CD4-positive, alpha-beta T cell (primary cell): Measurements from ENCODE around the gene ARID1B. TPM values are rescaled to one million over a fixed set of nuclear protein-coding genes. Genes with fewer than 3 reads are reported as not detected.
A peak's percentile ranks its signal among the peaks of the same experiment; 100 is the strongest.

Source experiments
- ATAC-seq: fragments of 200-7000 bp; cut with Tn5 transposase; one replicate; pipeline ENCODE4 v1.10.0; 2022; ENCODE audit warnings: mild to moderate bottlenecking; ENCODE audit not compliant: poor library complexity
- CTCF ChIA-PET: fragments of 350-600 bp; sonication (Branson Sonifier 250); formaldehyde crosslinking; loops from one replicate; lab custom pipeline; 2021; ENCODE audit warnings: antibody characterized with exemption, inconsistent platforms; lab: Charles Lee
- POLR2A ChIA-PET: fragments of 350-600 bp; sonication (Branson Sonifier 250); formaldehyde crosslinking; loops from one replicate; lab custom pipeline; 2021; ENCODE audit warnings: antibody characterized with exemption, inconsistent platforms; lab: Charles Lee
- DNase-seq, 14 experiments: peaks; one replicate each; pipeline ENCODE4 v3.0.0-alpha.2; 2013 to 2020; ENCODE audit warnings: mixed read lengths in 2 of 14
- H3K27ac ChIP-seq, 2 donors: one replicate each; pipeline versions ENCODE4 v1.5.1 to v1.7.0; 2013; ENCODE audit warnings: low read length in 2 of 2, low read depth in 1 of 2, mild to moderate bottlenecking in 1 of 2
- H3K27me3 ChIP-seq, 2 experiments: 1 replicate in 1 of 2; 2 replicates in 1 of 2; pipeline versions ENCODE4 v1.6.1 to v1.7.0; 2013; ENCODE audit warnings: low read length in 2 of 2, control low read depth in 1 of 2, mild to moderate bottlenecking in 1 of 2, moderate library complexity in 1 of 2; ENCODE audit not compliant: insufficient read depth in 2 of 2, control insufficient read depth in 1 of 2
- H3K36me3 ChIP-seq: one replicate; pipeline ENCODE4 v1.6.1; 2013; ENCODE audit warnings: low read length, control low read depth; ENCODE audit not compliant: insufficient read depth
- H3K4me1 ChIP-seq: one replicate; pipeline ENCODE4 v1.6.1; 2013; ENCODE audit warnings: low read length, control low read depth; ENCODE audit not compliant: insufficient read depth
- H3K4me3 ChIP-seq: one replicate; pipeline ENCODE4 v1.5.1; 2013; ENCODE audit warnings: mild to moderate bottlenecking, low read length, moderate library complexity
- H3K9me3 ChIP-seq, 2 experiments: 1 replicate in 1 of 2; 2 replicates in 1 of 2; pipeline versions ENCODE4 v1.6.1 to v1.7.0; 2013; ENCODE audit warnings: low read length in 2 of 2, mild to moderate bottlenecking in 2 of 2, control low read depth in 1 of 2, moderate library complexity in 1 of 2; ENCODE audit not compliant: control insufficient read depth in 1 of 2, insufficient read depth in 1 of 2
- H3K27ac Mint-ChIP-seq: one replicate; pipeline ENCODE4 v1.8.0; 2020; ENCODE audit warnings: mixed read lengths
- H3K27me3 Mint-ChIP-seq: one replicate; pipeline ENCODE4 v1.8.0; 2021; ENCODE audit warnings: mixed read lengths
- H3K36me3 Mint-ChIP-seq: one replicate; pipeline ENCODE4 v1.8.0; 2021; ENCODE audit warnings: low read depth, mixed read lengths
- H3K4me1 Mint-ChIP-seq: one replicate; pipeline ENCODE4 v1.8.0; 2021; ENCODE audit warnings: low read depth, mixed read lengths
- H3K4me3 Mint-ChIP-seq: one replicate; pipeline ENCODE4 v1.8.0; 2020; ENCODE audit warnings: mild to moderate bottlenecking, mixed read lengths
- H3K9me3 Mint-ChIP-seq: one replicate; pipeline ENCODE4 v1.8.0; 2020; ENCODE audit warnings: mixed read lengths
- CTCF ChIP-seq: fragments of 200-600 bp; IDR thresholded peaks from one replicate; pipeline ENCODE4 v1.8.0; 2022; ENCODE audit warnings: antibody characterized with exemption, mild to moderate bottlenecking
- intact Hi-C, 2 experiments: fragments of 100-400 bp; cut with DNase I in 1 of 2; cut with micrococcal nuclease in 1 of 2; formaldehyde crosslinking; loops; one replicate each; pipeline versions ENCODE4 v1.15.1 to v1.9.0; 2023 to 2025; cut with DNase I, micrococcal nuclease
- total RNA-seq, 174 experiments: library from RNA in 2 of 174; stranded (reverse) in 2 of 174; gene quantifications; one replicate each; pipeline ENCODE4 v1.2.3 and lab custom pipeline; 2021 to 2026

ARID1B gene
- total RNA-seq, 2 experiments from 2014 or later = 120 to 125 TPM

- Histone ChIP-seq H3K36me3 (no peaks in the 10 kb centered on the region), H3K4me1 (peaks cover 49% of the 10 kb centered on the region), H3K9me3 (peaks cover 0 to 4% of the 10 kb centered on the region in 2 experiments), H3K27ac (no peak overlapping the region), H3K4me3 (no peak overlapping the region), H3K27me3 (no peaks in the 10 kb centered on the region)
- no peak for TF ChIP-seq CTCF
- CTCF ChIA-PET = no interaction called here
- Mint-ChIP-seq H3K36me3 (no peaks in the 10 kb centered on the region), H3K27me3 (no peaks in the 10 kb centered on the region), H3K4me1 (peaks cover 44% of the 10 kb centered on the region), H3K4me3 (peak overlapping the region; percentile 88), H3K9me3 (no peaks in the 10 kb centered on the region), H3K27ac (peak overlapping the region; percentile 28)
- POLR2A ChIA-PET = interaction anchor here (2.7 kb wide), 1 partner anchor 14 kb away, joined by 9 read pairs; no protein-coding TSS in a partner anchor
- ATAC-seq (no peak), DNase-seq (no peak)
- intact Hi-C loops = loop anchor here (2.0 to 10.0 kb wide), 2 partner anchors 53 to 163 kb away; partner anchors contain the start of gene ZDHHC14 (in 1 of the 2)
These were observed 444.6 kb downstream of the ARID1B start for GRCh38 chr6:157221817-157222175.

- Mint-ChIP-seq H3K9me3 (no peaks in the 10 kb centered on the region), H3K4me3 (peak overlapping the region; percentile 88), H3K4me1 (peaks cover 50% of the 10 kb centered on the region), H3K36me3 (no peaks in the 10 kb centered on the region), H3K27me3 (no peaks in the 10 kb centered on the region), H3K27ac (peak overlapping the region; percentile 73)
- Histone ChIP-seq H3K9me3 (peaks cover 0 to 4% of the 10 kb centered on the region in 2 experiments), H3K4me1 (peaks cover 55% of the 10 kb centered on the region), H3K27me3 (no peaks in the 10 kb centered on the region), H3K27ac (no peak overlapping the region), H3K4me3 (no peak overlapping the region), H3K36me3 (no peaks in the 10 kb centered on the region)
- ChIA-PET CTCF (interaction anchor here (2.3 kb wide), 1 partner anchor 13 kb away, joined by 13 read pairs; no protein-coding TSS in a partner anchor), POLR2A (interaction anchor here (0.5 to 1.7 kb wide), 6 partner anchors 13 to 1420 kb away, joined by 3 to 7 read pairs (median 3); no protein-coding TSS in a partner anchor)
- TF ChIP-seq CTCF = no peak
- intact Hi-C loops = loop anchor here in 1 of 2 experiments (10.0 kb wide), 1 partner anchor 162 kb away; the partner anchor contains the start of gene ZDHHC14
- DNase-seq (no peak), ATAC-seq (no peak)
These were observed 445.2 kb downstream of the ARID1B start for GRCh38 chr6:157222201-157222981.

- ChIA-PET CTCF (interaction anchor here (2.3 kb wide), 1 partner anchor 12 kb away, joined by 13 read pairs; no protein-coding TSS in a partner anchor), POLR2A (interaction anchor here (0.5 to 1.7 kb wide), 7 partner anchors 12 to 1420 kb away, joined by 3 to 7 read pairs (median 3); no protein-coding TSS in a partner anchor)
- peak overlapping the region; percentile 73 for H3K27ac Mint-ChIP-seq
- peak overlapping the region; percentile 86 for H3K4me3 Mint-ChIP-seq
- ATAC-seq (no peak), DNase-seq (peak in 4 of 14 experiments; percentile 23 to 37 (median 28))
- H3K9me3 ChIP-seq = peaks cover 0 to 4% of the 10 kb centered on the region in 2 experiments
- no peaks in the 10 kb centered on the region for H3K36me3 Mint-ChIP-seq
- intact Hi-C loops = loop anchor here in 1 of 2 experiments (10.0 kb wide), 1 partner anchor 162 kb away; the partner anchor contains the start of gene ZDHHC14
- TF ChIP-seq CTCF = no peak
- no peak overlapping the region for H3K27ac ChIP-seq
- H3K9me3 Mint-ChIP-seq = no peaks in the 10 kb centered on the region
- H3K4me1 Mint-ChIP-seq = peaks cover 56% of the 10 kb centered on the region
- H3K27me3 Mint-ChIP-seq = no peaks in the 10 kb centered on the region
- H3K4me1 ChIP-seq = peaks cover 61% of the 10 kb centered on the region
- H3K4me3 ChIP-seq = no peak overlapping the region
- H3K36me3 ChIP-seq = no peaks in the 10 kb centered on the region
- H3K27me3 ChIP-seq = no peaks in the 10 kb centered on the region
These were observed 445.8 kb downstream of the ARID1B start for GRCh38 chr6:157223021-157223430.
